CD4-positive, alpha-beta T cell (primary cell): ENCODE measurements around the gene CD300LB. TPM values are rescaled to one million over a fixed set of nuclear protein-coding genes. Genes with fewer than 3 reads are reported as not detected.
"Not testable (repeated sequence)": the region's sequence is repeated elsewhere in the genome, so short reads cannot be mapped to it uniquely, and the experiment has no call there.

Experiments used
- ATAC-seq: fragments of 200-7000 bp; cut with Tn5 transposase; one replicate; pipeline ENCODE4 v1.10.0; 2022; ENCODE audit warnings: mild to moderate bottlenecking; ENCODE audit not compliant: poor library complexity
- CTCF ChIA-PET: fragments of 350-600 bp; sonication (Branson Sonifier 250); formaldehyde crosslinking; loops from one replicate; lab custom pipeline; 2021; ENCODE audit warnings: antibody characterized with exemption, inconsistent platforms; lab: Charles Lee
- POLR2A ChIA-PET: fragments of 350-600 bp; sonication (Branson Sonifier 250); formaldehyde crosslinking; loops from one replicate; lab custom pipeline; 2021; ENCODE audit warnings: antibody characterized with exemption, inconsistent platforms; lab: Charles Lee
- DNase-seq, 14 experiments: peaks; one replicate each; pipeline ENCODE4 v3.0.0-alpha.2; 2013 to 2020; ENCODE audit warnings: mixed read lengths in 2 of 14
- H3K27ac ChIP-seq, 2 donors: one replicate each; pipeline versions ENCODE4 v1.5.1 to v1.7.0; 2013; ENCODE audit warnings: low read length in 2 of 2, low read depth in 1 of 2, mild to moderate bottlenecking in 1 of 2
- H3K27me3 ChIP-seq, 2 experiments: 1 replicate in 1 of 2; 2 replicates in 1 of 2; pipeline versions ENCODE4 v1.6.1 to v1.7.0; 2013; ENCODE audit warnings: low read length in 2 of 2, control low read depth in 1 of 2, mild to moderate bottlenecking in 1 of 2, moderate library complexity in 1 of 2; ENCODE audit not compliant: insufficient read depth in 2 of 2, control insufficient read depth in 1 of 2
- H3K36me3 ChIP-seq: one replicate; pipeline ENCODE4 v1.6.1; 2013; ENCODE audit warnings: low read length, control low read depth; ENCODE audit not compliant: insufficient read depth
- H3K4me1 ChIP-seq: one replicate; pipeline ENCODE4 v1.6.1; 2013; ENCODE audit warnings: low read length, control low read depth; ENCODE audit not compliant: insufficient read depth
- H3K4me3 ChIP-seq: one replicate; pipeline ENCODE4 v1.5.1; 2013; ENCODE audit warnings: mild to moderate bottlenecking, low read length, moderate library complexity
- H3K9me3 ChIP-seq, 2 experiments: 1 replicate in 1 of 2; 2 replicates in 1 of 2; pipeline versions ENCODE4 v1.6.1 to v1.7.0; 2013; ENCODE audit warnings: low read length in 2 of 2, mild to moderate bottlenecking in 2 of 2, control low read depth in 1 of 2, moderate library complexity in 1 of 2; ENCODE audit not compliant: control insufficient read depth in 1 of 2, insufficient read depth in 1 of 2
- H3K27ac Mint-ChIP-seq: one replicate; pipeline ENCODE4 v1.8.0; 2020; ENCODE audit warnings: mixed read lengths
- H3K27me3 Mint-ChIP-seq: one replicate; pipeline ENCODE4 v1.8.0; 2021; ENCODE audit warnings: mixed read lengths
- H3K36me3 Mint-ChIP-seq: one replicate; pipeline ENCODE4 v1.8.0; 2021; ENCODE audit warnings: low read depth, mixed read lengths
- H3K4me1 Mint-ChIP-seq: one replicate; pipeline ENCODE4 v1.8.0; 2021; ENCODE audit warnings: low read depth, mixed read lengths
- H3K4me3 Mint-ChIP-seq: one replicate; pipeline ENCODE4 v1.8.0; 2020; ENCODE audit warnings: mild to moderate bottlenecking, mixed read lengths
- H3K9me3 Mint-ChIP-seq: one replicate; pipeline ENCODE4 v1.8.0; 2020; ENCODE audit warnings: mixed read lengths
- intact Hi-C, 2 experiments: fragments of 100-400 bp; cut with DNase I in 1 of 2; cut with micrococcal nuclease in 1 of 2; formaldehyde crosslinking; loops; one replicate each; pipeline versions ENCODE4 v1.15.1 to v1.9.0; 2023 to 2025; cut with DNase I, micrococcal nuclease
- total RNA-seq, 174 experiments: library from RNA in 2 of 174; stranded (reverse) in 2 of 174; gene quantifications; one replicate each; pipeline ENCODE4 v1.2.3 and lab custom pipeline; 2021 to 2026
- TF ChIP-seq, protein P1 (sequence below): fragments of 200-600 bp; IDR thresholded peaks from one replicate; pipeline ENCODE4 v1.8.0; 2022; ENCODE audit warnings: antibody characterized with exemption, mild to moderate bottlenecking

The CD300LB gene
- total RNA-seq, 2 experiments from 2014 or later, result 0.36 to 0.56 TPM

GRCh38 chr17:74508156-74508555, 23.1 kb downstream of the CD300LB start:
- Mint-ChIP-seq H3K4me1 (no peaks in the 10 kb centered on the region), H3K36me3 (no peaks in the 10 kb centered on the region), H3K9me3 (no peaks in the 10 kb centered on the region), H3K27me3 (peaks cover 9% of the 10 kb centered on the region), H3K4me3 (no peak overlapping the region), H3K27ac (no peak overlapping the region)
- Histone ChIP-seq H3K27ac (no peak overlapping the region), H3K9me3 (no peaks in the 10 kb centered on the region), H3K4me1 (no peaks in the 10 kb centered on the region), H3K36me3 (no peaks in the 10 kb centered on the region), H3K27me3 (peaks cover 0 to 11% of the 10 kb centered on the region in 2 experiments), H3K4me3 (no peak overlapping the region)
- TF ChIP-seq, protein P1, sequence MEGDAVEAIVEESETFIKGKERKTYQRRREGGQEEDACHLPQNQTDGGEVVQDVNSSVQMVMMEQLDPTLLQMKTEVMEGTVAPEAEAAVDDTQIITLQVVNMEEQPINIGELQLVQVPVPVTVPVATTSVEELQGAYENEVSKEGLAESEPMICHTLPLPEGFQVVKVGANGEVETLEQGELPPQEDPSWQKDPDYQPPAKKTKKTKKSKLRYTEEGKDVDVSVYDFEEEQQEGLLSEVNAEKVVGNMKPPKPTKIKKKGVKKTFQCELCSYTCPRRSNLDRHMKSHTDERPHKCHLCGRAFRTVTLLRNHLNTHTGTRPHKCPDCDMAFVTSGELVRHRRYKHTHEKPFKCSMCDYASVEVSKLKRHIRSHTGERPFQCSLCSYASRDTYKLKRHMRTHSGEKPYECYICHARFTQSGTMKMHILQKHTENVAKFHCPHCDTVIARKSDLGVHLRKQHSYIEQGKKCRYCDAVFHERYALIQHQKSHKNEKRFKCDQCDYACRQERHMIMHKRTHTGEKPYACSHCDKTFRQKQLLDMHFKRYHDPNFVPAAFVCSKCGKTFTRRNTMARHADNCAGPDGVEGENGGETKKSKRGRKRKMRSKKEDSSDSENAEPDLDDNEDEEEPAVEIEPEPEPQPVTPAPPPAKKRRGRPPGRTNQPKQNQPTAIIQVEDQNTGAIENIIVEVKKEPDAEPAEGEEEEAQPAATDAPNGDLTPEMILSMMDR, result no peak
- ChIA-PET CTCF (no interaction called here), POLR2A (no interaction called here)
- ATAC-seq (no peak), DNase-seq (no peak)
- intact Hi-C loops, result no loop called here

GRCh38 chr17:74503949-74504348, 27.3 kb downstream of the CD300LB start:
- H3K9me3 Mint-ChIP-seq, H3K27me3 Mint-ChIP-seq, H3K4me3 ChIP-seq, H3K27me3 ChIP-seq, H3K9me3 ChIP-seq, H3K36me3 Mint-ChIP-seq, H3K27ac ChIP-seq, CTCF ChIA-PET, H3K4me1 ChIP-seq, H3K4me3 Mint-ChIP-seq, H3K27ac Mint-ChIP-seq, DNase-seq, intact Hi-C loops, H3K36me3 ChIP-seq, H3K4me1 Mint-ChIP-seq, POLR2A ChIA-PET, ATAC-seq: not testable (repeated sequence)

- no peak for ATAC-seq
- H3K27me3 Mint-ChIP-seq, result no peaks in the 10 kb centered on the region
- TF ChIP-seq, protein P1, result no peak
- no peaks in the 10 kb centered on the region for H3K9me3 Mint-ChIP-seq
- CTCF ChIA-PET, result no interaction called here
- no peak for DNase-seq
- intact Hi-C loops, result no loop called here
- Histone ChIP-seq H3K27me3 (no peaks in the 10 kb centered on the region), H3K27ac (no peak overlapping the region), H3K9me3 (no peaks in the 10 kb centered on the region), H3K36me3 (no peaks in the 10 kb centered on the region), H3K4me3 (no peak overlapping the region), H3K4me1 (no peaks in the 10 kb centered on the region)
- H3K4me3 Mint-ChIP-seq, result no peak overlapping the region
- H3K4me1 Mint-ChIP-seq, result no peaks in the 10 kb centered on the region
- H3K36me3 Mint-ChIP-seq, result no peaks in the 10 kb centered on the region
- POLR2A ChIA-PET, result no interaction called here
- no peak overlapping the region for H3K27ac Mint-ChIP-seq
These were observed 28.4 kb downstream of the CD300LB start for GRCh38 chr17:74502861-74503260.

DNA sequence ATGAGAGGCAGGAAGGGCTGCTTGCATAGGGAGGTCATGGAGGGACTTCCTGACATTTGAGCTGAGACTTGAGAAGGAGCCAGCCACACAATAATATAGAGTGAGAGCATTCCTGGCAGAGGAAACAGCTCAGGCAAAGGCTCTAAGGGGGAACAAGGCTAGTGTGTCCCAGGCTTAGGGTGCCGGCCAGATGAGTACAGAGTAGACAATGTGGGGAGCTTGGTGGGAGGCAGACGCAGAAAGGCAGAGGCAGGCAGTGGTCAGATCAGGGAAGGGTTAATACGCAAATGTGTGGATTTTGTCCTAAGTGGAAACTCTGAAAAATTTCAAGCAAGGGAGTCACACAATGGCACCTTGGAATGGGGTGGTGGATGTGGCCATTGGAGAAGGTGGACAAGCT, 31.3 kb downstream of the CD300LB start:
- Histone ChIP-seq H3K27me3 (peaks cover 0 to 3% of the 10 kb centered on the region in 2 experiments), H3K9me3 (no peaks in the 10 kb centered on the region), H3K4me1 (no peaks in the 10 kb centered on the region), H3K4me3 (no peak overlapping the region), H3K27ac (no peak overlapping the region), H3K36me3 (no peaks in the 10 kb centered on the region)
- Mint-ChIP-seq H3K27me3 (no peaks in the 10 kb centered on the region), H3K27ac (no peak overlapping the region), H3K36me3 (no peaks in the 10 kb centered on the region), H3K4me3 (no peak overlapping the region), H3K9me3 (no peaks in the 10 kb centered on the region), H3K4me1 (no peaks in the 10 kb centered on the region)
- ATAC-seq (no peak), DNase-seq (no peak)
- ChIA-PET CTCF (interaction anchor here (0.6 kb wide), 1 partner anchor 62 kb away, joined by 3 read pairs; no protein-coding TSS in a partner anchor), POLR2A (no interaction called here)
- intact Hi-C loops, result loop anchor here in 1 of 2 experiments (10.0 kb wide), 1 partner anchor 195 kb away; no protein-coding TSS in a partner anchor
- TF ChIP-seq, protein P1, result no peak
